HG03354 (cell line): ENCODE data around the gene MED7.
"Not testable (repeated sequence)": the region's sequence is repeated elsewhere in the genome, so short reads cannot be mapped to it uniquely, and the experiment has no call there.

Source experiments
- ATAC-seq: cut with Tn5 transposase; IDR thresholded peaks from one replicate; pipeline ENCODE4 v1.9.1; 2021; ENCODE audit warnings: mild to moderate bottlenecking; ENCODE audit not compliant: unreplicated experiment, poor library complexity, severe bottlenecking

Gene MED7

DNA sequence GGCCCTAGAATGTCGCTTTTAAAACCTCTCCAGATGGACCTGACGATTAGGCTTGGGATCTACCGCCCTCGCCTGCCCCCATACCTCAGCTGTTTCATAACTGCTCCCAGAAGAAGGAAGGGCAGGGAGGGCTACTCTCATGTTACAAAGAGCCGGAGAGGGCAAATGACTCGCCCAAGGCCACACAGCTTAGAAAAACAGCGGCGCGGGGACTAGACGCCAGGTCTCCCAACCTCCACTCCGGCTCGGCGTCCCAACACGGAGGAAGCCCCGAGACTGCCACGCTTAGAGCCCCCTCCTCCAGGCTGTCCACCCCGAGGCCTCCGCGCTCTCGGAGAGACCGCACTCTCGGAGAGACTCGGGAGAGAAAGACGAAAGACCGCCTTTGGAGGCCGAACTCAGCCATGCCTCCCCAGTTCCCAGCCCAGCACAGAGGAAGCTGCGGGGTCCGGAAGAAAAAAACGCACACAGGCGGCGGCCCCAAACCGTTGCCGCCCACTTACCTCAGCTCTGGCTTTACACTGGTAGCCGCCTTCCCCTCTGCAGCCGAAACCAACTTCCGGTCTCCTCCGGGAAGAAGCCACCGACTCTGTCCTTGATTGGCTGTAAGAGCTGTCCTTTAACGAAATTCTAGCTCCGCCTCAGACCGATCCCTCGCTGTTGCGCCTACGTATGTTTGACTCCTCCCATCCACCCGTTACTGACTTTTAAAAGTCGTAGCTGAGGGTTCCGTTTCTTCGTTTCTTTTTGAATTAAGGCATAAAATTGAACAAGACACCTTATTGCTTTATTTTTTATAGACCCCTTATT, at the start of gene MED7:
TSS of gene MED7 (minus strand) at position 549 of the 810 bp plus-strand sequence. CDS start 3,434 bp downstream, outside the sequence.
- peak; percentile 100 for ATAC-seq

- no peak for ATAC-seq
These were observed 46.6 kb upstream of the MED7 start for GRCh38 chr5:157189223-157189622.

DNA sequence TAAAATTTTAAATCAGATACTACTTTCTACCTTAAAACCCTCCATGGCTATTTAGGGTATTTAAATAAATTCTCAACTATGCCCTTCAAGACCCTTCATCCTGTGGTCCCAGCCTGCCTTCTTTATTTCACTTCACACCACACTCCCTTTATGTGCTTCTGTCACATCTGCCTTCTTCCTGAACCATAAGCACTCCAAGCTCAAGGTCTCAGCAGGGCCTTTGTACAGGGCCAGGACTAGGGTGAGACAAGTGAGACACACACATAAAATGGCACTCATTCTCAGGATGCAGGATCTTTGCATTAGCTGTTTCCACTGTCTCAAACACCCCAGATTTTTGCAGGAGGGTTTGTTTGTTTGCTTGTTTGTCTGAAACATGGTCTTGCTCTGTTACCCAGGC, 45.6 kb upstream of the MED7 start:
- no peak for ATAC-seq

GRCh38 chr5:157187046-157187754, 44.5 kb upstream of the MED7 start:
- no peak for ATAC-seq

GRCh38 chr5:157186309-157187045, 43.8 kb upstream of the MED7 start:
- ATAC-seq, result no peak

DNA sequence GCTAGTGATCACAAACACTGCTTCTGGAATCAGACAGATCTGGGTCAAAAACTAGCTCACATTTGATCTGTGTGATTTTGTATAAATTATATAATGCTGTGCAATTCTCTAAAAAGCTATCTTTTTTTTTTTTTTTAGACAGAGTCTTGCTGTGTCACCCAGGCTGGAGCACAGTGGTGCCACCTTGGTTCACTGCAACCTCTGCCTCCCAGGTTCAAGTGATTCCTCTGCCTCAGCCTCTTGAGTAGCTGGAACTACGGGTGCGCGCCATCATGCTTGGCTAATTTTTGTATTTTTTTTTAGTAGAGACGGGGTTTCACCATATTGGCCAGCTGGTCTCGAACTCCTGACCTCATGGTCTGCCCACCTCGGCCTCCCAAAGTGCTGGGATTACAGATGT, 42.5 kb upstream of the MED7 start:
- ATAC-seq, result not testable (repeated sequence)

- ATAC-seq, result no peak
These were observed 41.5 kb upstream of the MED7 start for GRCh38 chr5:157184117-157184670.

DNA sequence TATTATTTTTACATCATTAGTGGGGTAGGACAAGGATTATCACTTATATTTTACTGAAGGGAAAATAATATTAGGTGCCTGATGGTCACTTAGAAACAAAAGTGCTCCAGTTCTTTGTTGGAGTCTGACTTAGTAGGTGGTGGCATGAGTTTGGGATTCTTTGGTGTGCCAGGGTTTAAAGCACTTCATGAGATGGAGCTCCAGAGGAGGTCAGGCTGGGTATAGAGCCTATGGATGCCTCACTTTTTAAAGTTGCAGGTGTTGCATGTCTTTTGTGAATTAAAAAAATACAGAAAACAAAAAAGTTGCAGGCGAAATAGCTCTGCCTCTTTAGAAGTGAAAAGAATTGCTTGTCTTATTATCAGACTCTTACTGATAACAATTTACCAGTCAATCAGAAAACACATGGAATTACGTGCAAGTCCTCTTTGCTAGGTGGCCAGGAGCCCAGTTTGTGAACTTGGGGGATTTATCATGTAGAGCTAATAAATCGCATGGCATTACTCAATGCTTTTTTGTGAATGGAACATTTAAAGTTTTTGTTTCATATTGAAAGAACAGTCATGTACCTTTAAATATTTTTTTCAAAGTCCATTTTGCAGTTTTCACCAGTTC, 39.6 kb upstream of the MED7 start:
- no peak for ATAC-seq

DNA sequence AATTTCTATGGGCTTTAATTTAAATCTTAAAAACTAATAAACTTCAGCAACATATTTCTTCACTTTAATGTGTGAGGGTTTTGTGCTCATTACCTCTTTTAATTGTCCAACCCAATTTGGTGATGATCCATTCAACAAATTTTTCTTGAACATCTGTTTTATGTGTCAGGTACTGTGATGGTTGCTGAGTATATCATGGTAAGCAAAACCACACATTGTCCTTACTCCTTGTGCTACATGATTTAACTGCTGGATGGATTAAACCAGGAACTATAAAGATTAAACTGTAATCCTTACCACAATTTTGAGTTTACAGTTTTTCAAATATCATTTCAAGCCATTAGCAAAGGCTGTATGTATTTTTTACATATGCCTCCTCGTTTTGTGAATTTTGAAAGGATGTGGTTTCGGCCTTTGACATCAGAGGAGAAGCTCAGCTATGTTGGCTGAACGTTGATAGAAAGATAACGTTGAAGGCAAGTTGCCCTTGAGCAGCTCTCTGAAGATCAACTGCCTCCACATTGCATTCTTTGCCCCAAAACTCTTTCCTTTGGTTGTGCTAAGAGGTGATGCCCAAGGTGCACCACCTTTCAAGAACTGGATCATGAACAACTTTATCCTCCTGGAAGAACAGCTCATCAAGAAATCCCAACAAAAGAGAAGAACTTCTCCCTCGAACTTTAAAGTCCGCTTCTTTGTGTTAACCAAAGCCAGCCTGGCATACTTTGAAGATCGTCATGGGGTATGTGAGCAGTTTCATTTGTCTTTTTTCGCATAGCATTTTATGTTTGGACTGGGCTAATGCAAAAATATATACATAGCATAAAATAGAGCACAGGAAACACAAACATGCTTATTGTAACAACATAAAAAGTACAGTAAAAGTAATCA, 38.0 kb upstream of the MED7 start, which contains the start of gene ITK:
TSS of gene ITK (plus strand) at position 467 of the 891 bp plus-strand sequence. CDS start at position 605, 138 bp downstream.
- ATAC-seq, result no peak

DNA sequence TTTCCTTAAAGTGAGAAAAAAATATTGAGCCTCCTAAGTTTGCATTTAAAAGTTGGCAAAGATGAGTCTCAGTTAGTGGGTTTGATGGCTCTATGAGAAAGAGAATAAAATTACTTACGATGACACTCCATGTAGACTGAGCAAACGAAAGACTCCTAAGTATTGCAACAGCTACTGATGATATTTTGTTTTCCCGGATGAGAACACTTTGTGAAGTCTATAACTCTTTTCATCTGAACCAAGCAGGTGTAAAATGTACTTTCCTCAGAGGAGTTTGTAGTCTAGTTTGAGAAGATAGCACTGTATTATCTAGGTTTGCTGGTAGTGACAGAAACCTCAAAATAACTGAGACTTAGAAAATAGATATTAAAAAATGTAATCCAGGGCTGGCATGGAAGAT, 36.3 kb upstream of the MED7 start:
- ATAC-seq, result no peak

DNA sequence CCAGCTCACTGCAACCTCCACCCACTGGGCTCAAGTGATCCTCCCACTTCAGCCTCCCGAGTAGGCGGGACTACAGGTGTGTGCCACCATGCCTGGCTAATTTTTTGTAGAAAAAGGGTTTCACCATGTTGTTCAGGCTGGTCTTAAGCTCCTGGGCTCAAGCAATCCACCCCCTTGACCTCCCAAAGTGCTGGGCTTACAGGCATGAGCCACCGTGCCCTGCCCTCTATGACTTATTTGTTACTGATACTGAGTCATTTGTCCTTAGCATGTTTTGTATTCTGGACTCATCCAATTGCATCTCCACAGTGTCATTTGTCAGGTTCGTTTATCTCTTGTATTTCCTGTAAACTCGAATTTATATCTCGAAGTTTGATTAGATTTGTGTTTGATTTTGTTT, 35.3 kb upstream of the MED7 start:
- no peak for ATAC-seq

GRCh38 chr5:157175071-157175612, 32.5 kb upstream of the MED7 start:
- ATAC-seq, result no peak

DNA sequence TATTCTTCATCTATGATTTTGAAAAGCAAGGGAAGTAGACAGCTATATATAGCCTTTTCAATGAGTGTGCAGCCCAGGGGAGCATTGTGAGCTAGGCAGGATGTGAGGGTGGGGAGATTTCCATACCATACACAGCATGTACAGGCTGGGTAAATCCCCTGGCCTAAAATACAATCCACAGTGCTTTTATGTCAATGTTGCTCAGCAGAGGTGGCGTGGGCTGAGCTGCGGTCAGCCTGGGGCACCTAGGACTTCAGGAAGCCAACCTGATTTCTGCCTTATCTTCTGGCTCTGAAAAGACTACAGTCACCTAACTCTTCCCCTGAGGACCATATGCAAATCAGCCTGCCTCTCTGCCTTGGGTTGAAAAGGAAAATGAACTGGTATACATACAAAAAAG, 29.7 kb upstream of the MED7 start:
- peak; percentile 98 for ATAC-seq

- no peak for ATAC-seq
These were observed 25.6 kb upstream of the MED7 start for GRCh38 chr5:157168286-157168685.

- no peak for ATAC-seq
These were observed 24.6 kb upstream of the MED7 start for GRCh38 chr5:157167214-157167621.

- ATAC-seq, result no peak
These were observed 23.8 kb upstream of the MED7 start, which contains the start of gene GARIN3 for GRCh38 chr5:157166214-157167213. Gene GARIN3 (minus strand): TSS chr5:157166264. CDS start chr5:157166168, 96 bp downstream.

DNA sequence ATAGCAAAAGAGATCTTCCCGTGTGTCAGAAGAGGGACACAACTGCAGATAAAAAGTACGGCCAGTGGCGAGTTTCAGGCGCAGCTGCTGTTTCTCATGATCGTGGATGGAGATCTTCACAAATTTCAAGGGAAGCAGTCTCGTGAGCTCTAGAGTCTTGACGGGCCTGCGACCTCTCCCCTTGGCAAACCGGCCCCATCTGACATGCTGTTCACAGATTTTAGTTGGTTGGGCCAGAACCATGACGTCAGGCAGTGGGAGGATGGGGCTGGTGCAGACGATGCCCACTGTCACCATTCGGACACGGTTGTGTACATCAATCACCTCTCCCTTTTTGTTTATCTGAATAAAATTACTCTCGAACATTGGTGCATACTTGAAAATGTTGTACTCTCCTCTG, 23.0 kb upstream of the MED7 start:
- no peak for ATAC-seq
